ENCODE data around the gene OTOR. TPM values are rescaled to one million over a fixed set of nuclear protein-coding genes. Genes with fewer than 3 reads are reported as not detected.

The OTOR gene
- total RNA-seq, 1 experiment from 2014 or later = not detected

DNA sequence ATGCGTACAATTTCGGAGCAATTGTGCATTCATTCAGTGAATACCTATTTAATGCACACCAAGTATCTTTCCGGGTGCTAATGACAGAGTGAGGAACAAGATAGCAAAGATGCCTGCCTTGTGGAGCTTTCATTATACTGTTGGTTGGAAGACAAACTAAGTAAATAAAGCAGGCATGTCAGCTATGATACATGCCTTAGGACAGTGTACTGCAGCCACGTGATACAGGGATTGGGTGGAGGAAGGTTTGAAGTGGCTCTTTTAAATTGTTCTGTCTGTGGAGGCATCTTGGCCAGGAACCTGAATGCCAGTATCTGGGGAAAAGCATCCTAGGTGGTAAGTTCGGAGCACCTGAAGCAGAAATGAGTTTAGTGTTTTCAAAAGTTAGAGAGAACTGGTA lies 3.0 kb upstream of the OTOR start:
- TF ChIP-seq, protein P1, sequence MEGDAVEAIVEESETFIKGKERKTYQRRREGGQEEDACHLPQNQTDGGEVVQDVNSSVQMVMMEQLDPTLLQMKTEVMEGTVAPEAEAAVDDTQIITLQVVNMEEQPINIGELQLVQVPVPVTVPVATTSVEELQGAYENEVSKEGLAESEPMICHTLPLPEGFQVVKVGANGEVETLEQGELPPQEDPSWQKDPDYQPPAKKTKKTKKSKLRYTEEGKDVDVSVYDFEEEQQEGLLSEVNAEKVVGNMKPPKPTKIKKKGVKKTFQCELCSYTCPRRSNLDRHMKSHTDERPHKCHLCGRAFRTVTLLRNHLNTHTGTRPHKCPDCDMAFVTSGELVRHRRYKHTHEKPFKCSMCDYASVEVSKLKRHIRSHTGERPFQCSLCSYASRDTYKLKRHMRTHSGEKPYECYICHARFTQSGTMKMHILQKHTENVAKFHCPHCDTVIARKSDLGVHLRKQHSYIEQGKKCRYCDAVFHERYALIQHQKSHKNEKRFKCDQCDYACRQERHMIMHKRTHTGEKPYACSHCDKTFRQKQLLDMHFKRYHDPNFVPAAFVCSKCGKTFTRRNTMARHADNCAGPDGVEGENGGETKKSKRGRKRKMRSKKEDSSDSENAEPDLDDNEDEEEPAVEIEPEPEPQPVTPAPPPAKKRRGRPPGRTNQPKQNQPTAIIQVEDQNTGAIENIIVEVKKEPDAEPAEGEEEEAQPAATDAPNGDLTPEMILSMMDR (conservative IDR thresholded peaks at IDR 0.05) = no peak
- H3K56ac ChIP-seq (ENCODE audit: insufficient read length, low read depth, low read length) = no peak overlapping the region
- H3K18ac ChIP-seq (ENCODE audit: insufficient read length, low read depth, low read length) = no peak overlapping the region
- H3K9ac ChIP-seq (ENCODE audit: extremely low read depth, insufficient read length, low read length) = no peak overlapping the region
- H2BK12ac ChIP-seq (ENCODE audit: insufficient read length, low read depth, low read length) = no peak overlapping the region
- no peak overlapping the region for H3K23ac ChIP-seq (ENCODE audit: insufficient read length, low read depth, low read length)
- no peak overlapping the region for H3K14ac ChIP-seq (ENCODE audit: insufficient read depth, low read length)
- WGBS (ENCODE audit: extremely low coverage, insufficient read length, low lambda C conversion rate) = no CpG with 5 or more reads among the region's 5 CpGs
- no peak overlapping the region for H2BK15ac ChIP-seq (ENCODE audit: low read depth, low read length)
- H3K79me2 ChIP-seq (ENCODE audit: insufficient read depth, low read length) = no peaks in the 10 kb centered on the region
- no peak overlapping the region for H2BK120ac ChIP-seq (ENCODE audit: low read depth, low read length, poor library complexity, severe bottlenecking)
- DNase-seq = no peak
- no peaks in the 10 kb centered on the region for H3K4me1 ChIP-seq (ENCODE audit: insufficient read depth, low read length)
- no peak overlapping the region for H2BK20ac ChIP-seq (ENCODE audit: low read depth, low read length, poor library complexity, severe bottlenecking)
- H3K4me2 ChIP-seq (ENCODE audit: insufficient read depth, insufficient read length, low read length) = no peak overlapping the region
- no peak overlapping the region for H2AFZ ChIP-seq (ENCODE audit: low read length)
- no peaks in the 10 kb centered on the region for H4K20me1 ChIP-seq (ENCODE audit: control insufficient read depth, insufficient read depth, insufficient read length)
- no peak overlapping the region for H4K91ac ChIP-seq (ENCODE audit: insufficient read length, low read depth, low read length)
- H4K8ac ChIP-seq (replicated peaks; ENCODE audit: insufficient read length, low read depth, low read length) = no peak overlapping the region
- H3K4ac ChIP-seq (ENCODE audit: low read depth, low read length) = no peak overlapping the region
- no peaks in the 10 kb centered on the region for H3K79me1 ChIP-seq (ENCODE audit: insufficient read depth, low read depth, low read length, poor library complexity, severe bottlenecking)
- H3K9me3 Mint-ChIP-seq = no peaks in the 10 kb centered on the region; a peak in 1 of 5 replicates
- no peak overlapping the region for H3K27ac Mint-ChIP-seq
- no peak overlapping the region for H3K27ac ChIP-seq (ENCODE audit: insufficient read length, low read depth, low read length)
- no peaks in the 10 kb centered on the region for H3K9me3 ChIP-seq (ENCODE audit: control insufficient read depth, low read depth, low read length)
- no peaks in the 10 kb centered on the region; the same call in 1 of the 2 replicates for H3K27me3 Mint-ChIP-seq (ENCODE audit: low read depth)
- H3K36me3 Mint-ChIP-seq (ENCODE audit: insufficient read depth in 1 of 3, low read depth in 3 of 3) = peaks cover 4 to 13% (median 11%) of the 10 kb centered on the region in 3 experiments; a peak in 6 of 7 replicates
- H3K4me1 Mint-ChIP-seq = no peaks in the 10 kb centered on the region; a peak in 1 of 4 replicates
- H3K23me2 ChIP-seq (ENCODE audit: insufficient read length, low read depth, low read length, poor library complexity, severe bottlenecking) = no peaks in the 10 kb centered on the region
- no peak overlapping the region for H2AK5ac ChIP-seq (ENCODE audit: insufficient read length, low read length)
- H3T11ph ChIP-seq (ENCODE audit: low read length) = no peak overlapping the region
- H4K5ac ChIP-seq (ENCODE audit: insufficient read length, low read depth, low read length) = no peak overlapping the region
- no peak overlapping the region for H2BK5ac ChIP-seq (ENCODE audit: insufficient read length, low read length)
- H3K27me3 ChIP-seq (ENCODE audit: insufficient read depth, low read length) = no peaks in the 10 kb centered on the region
- no peak overlapping the region for H3K4me3 Mint-ChIP-seq

All from H9 (cell line).